Activated CD4-positive, alpha-beta T cell treated with anti-CD3 and anti-CD28 coated beads for 24 hours (primary cell): ENCODE results near the gene FRMD4A.

Experiments used
- DNase-seq, 2 donors: peaks; one replicate each; pipeline ENCODE4 v3.0.0-alpha.2; 2020; ENCODE audit warnings: low read depth in 2 of 2

Gene FRMD4A

GRCh38 chr10:13705526-13706174 is 625.1 kb downstream of the FRMD4A start:
- DNase-seq = no peak

- DNase-seq = no peak
Observed at GRCh38 chr10:13704964-13705363, 625.8 kb downstream of the FRMD4A start.

GRCh38 chr10:13703997-13704536 is 626.7 kb downstream of the FRMD4A start:
- DNase-seq = no peak

DNA sequence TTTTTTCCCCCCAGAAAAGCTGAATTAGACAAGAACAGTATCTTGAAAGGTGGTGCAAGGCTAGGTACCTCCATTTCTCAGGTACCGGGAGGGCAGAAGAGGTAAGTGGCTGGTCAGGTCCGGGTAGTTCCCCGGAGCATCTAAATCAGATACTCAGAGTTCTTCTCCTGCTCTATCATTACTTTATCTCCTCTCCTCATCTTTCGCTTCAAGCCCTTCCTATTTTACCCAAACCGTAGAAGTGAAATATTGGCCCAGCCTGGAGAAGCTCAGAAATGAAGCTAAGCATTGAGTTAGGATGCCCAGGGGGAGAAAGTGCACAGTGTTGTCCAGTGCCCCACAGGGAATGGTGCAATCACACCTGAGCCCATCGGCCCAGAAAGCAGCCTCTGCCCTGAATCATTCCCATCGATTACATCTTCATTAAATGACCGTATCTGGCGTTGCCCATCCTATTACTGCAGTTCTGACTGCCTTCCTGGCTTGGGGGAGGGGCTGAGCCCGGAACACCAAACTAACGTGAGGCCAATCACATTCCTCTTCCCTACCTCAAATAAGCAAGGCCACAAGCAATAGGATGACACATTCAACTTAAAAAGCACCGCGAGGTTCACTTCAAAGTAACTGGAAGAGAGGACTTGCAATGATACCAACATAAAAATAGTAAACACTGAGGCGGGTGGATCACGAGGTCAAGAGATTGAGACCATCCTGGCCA is 627.5 kb downstream of the FRMD4A start:
- DNase-seq = no peak

DNA sequence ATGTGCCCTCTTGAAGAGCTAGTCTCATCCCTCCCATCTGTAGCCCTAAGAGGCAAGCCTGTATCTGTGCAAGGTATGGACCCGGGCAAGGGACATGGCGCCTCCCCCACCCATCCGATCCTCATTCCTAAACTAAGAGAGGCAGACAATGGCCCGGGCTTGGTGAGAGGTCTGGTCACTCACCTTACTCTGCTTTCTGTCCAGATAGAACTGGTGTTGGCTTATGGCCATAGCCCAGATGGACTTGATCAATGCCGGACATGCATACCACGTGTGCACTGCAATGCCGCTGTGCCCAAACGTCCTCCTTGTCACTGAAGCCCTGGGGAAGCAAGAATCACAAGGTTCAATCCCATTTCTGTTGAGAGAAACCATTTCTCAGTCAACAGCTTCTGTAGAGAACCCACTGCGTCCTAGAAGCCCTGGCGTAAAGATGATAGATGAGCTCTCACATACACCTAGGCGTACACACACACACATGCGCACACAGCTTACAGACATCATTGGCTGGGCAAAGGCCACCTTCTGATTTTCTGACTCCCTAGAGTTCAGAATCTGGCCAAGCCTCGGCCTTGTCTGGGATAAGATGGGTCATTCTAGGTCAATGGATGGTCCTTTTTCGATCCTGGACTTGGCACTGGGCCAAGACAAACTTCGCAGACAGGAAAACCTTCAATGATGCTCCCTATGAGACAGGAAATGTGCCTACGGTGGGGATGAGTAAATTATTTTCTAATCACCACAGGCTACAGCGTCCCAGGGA is 629.4 kb downstream of the FRMD4A start:
- DNase-seq = no peak

DNA sequence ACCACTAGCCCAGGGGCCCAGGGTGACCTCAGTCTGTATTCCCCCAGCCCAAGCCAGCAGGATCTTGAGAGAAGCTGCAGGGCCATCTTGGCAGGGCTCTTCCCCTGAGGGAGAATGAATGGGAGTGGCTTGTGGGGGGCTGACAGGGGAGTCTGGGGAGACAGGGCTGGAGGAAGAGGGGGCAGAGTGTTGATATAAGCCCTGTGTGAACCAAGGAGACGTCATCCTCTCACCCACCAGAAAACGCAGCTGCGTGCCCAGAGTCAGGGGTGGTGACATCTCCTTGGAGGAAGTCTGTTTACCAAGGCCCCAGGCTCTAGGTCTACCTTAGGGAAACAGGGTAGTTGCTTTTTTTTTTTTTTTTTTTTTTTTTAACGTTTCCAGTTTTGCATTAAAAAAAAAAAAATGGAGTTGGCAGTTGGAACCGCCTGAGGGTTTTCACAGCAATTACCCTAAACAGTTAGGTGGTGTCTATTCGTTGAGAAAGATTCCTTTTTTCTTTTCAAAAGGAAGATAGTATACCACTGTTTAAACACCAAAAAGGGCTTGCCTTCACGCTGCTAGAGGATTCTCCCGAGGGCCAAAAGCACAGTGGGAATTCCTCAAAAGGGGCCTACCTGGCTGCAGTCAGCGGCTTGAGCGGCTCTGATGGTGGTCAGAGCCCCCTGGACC is 630.1 kb downstream of the FRMD4A start:
- no peak for DNase-seq

DNA sequence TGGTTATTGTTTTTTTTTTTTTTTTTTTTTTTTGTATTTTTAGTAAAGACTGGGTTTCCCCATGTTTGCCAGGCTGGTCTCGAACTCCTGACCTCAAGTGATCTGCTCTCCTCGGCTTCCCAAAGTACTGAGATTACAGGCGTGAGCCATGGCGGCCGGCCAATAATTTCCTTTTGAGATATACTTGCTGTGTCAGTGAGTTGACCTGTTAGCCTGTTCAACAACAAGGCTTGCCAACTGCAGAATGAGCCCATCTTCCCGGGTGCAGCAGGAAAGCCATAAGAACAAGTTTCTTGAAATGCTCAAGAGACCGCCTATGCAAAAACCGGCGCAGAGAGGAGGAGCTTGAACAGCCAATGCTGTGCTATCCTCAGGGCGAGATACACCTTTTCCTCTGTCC is 631.5 kb downstream of the FRMD4A start:
- no peak for DNase-seq

GRCh38 chr10:13698217-13698616 is 632.5 kb downstream of the FRMD4A start:
- DNase-seq = no peak

DNA sequence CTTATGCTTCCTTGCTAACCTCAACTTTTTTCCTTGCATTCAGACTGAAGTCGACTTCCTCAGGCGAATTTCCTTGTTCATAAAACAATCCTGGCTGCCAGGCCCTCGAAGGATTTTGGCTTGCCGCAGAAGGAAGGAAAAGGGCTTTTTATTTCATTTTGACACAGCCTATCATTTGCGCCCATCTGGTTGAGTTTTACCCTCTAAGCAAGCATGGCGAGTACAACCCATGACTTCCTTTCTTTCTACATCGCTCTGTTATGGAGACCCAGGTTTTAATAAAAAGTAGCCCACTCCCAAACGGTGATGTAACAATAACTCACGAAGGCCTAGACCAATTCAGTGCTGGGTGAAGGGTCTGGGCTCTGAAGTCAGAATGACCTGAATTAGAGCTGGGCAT is 634.7 kb downstream of the FRMD4A start:
- no peak for DNase-seq

DNA sequence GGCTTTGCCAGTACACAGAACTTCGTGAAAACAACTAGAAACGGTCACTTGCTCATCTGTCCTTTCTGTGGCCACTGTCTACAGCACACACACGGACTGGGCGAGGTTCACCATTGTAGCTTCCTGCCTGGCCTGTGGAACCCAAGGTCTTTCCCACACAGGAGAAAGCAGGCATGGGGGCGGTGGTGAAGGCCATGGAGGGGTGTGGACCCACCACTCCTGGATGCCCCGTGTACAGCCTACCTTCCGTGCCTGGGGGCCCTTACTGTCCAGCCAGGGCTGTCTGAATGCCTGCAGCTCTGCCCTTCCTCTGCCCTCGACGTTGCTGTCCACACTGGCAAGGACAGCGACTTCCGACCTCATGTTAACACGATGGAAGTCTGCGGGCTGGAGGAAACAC is 635.1 kb downstream of the FRMD4A start:
- DNase-seq = no peak

- DNase-seq = no peak
Observed at GRCh38 chr10:13693783-13694700, 636.7 kb downstream of the FRMD4A start.

DNA sequence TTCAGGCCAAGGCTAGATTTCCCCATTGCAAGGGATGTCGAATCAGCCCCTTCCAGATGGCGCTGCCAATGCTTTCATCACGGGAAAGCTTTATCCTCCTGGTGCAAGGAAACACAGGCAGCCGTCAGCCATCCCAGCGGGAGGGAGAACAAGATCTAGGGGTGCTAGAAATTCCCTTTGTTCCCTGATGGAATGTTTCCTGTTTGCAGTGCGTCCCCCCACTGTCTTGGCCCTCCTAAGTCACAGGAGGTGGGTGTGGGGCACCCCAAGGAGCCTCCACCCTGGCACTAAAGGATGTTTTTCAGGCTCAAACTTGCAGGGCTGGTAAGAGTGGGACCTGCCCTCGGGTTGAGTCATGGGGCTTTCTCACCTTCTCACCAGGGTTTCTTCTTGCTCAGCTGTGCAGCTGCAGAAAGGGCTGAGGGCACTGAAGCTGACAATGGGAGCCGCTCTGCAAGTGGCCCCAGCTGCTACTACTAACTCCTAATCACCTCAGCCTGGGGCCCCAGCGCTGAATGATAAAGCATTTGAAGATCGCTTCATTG is 640.4 kb downstream of the FRMD4A start:
- no peak for DNase-seq

DNA sequence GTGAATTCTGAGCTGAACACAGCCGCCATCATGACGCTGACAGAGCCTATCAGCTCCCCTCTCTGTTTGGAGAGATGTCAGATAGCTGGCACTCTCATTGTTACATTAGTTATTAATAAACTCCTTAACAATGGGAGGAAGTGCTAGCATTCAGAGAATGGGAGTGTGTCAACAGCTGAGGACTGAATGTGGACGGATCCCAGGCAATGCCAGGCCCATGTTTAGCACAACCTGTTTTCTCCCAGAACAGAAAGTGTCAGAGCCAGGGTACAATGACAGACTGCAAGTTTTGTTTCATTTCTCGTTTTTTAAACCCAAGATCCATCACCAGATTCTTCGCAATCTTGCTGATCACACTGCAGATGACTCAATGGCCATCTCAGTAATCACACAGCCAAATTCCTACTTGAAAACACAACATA is 644.4 kb downstream of the FRMD4A start:
- no peak for DNase-seq

DNA sequence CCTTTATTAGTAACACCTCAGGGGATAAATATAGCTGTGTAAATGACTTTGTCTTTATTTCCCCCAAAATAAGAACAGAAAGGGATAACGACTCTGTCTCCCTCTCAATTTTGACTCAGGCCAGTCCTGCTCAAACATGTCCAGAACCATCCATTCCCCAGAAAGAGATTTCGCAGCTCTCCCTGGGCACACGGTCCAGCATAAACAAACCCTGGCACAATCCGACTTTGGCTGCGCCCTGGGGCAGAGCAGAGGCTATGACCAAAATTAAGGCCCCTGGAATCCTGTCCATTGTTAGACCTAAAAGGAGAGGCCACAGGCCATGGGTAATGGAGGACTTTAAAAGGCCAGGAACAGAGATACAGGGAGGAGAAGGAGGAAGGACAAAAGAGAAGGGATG is 644.8 kb downstream of the FRMD4A start:
- DNase-seq = no peak

GRCh38 chr10:13684806-13685482 is 645.8 kb downstream of the FRMD4A start:
- DNase-seq = no peak

DNA sequence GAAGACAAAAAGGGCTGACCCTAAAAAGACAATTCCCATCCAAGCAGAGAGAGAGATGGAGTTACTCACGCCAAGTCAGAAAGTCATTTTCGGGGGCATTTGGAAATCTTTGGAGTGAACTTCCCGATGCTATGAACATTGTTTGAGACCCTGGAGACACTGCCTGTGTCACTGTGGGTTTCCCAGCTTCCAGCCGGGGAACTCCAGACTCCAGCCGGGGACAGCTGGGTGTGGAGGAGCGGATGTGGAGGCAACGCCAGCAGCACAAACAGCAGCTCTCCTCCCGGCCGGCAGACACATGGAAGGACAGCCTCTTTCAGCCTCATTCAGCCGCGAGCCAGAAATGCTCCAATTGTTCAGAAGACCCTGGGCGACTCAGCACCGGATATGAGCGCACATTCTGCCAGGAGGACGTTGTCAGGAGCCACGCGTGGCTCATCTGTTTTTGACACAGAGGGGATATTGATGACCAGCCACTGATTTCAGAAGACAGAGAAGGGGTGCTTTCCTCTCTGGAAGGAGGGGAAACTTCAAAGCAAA is 646.4 kb downstream of the FRMD4A start:
- no peak for DNase-seq

GRCh38 chr10:13683017-13683416 is 647.7 kb downstream of the FRMD4A start:
- no peak for DNase-seq

DNA sequence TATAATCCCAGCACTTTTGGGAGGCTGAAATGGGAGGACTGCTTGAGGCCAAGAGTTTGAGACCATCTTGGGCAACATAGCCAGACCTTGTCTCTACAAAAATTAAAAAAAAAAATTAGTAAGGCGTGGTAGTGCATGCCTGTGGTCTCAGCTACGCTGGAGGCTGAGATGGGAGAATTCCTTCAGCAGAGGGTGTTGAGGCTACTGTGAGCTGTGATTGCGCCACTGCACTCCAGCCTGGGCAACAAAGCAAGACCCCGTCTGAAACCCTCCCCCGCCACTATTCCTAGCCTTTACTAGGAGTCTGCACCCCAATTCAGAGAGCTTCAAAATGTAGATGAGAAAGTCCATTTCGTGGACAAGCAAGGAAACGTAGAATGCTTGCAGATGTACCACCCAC is 648.8 kb downstream of the FRMD4A start:
- DNase-seq = no peak

DNA sequence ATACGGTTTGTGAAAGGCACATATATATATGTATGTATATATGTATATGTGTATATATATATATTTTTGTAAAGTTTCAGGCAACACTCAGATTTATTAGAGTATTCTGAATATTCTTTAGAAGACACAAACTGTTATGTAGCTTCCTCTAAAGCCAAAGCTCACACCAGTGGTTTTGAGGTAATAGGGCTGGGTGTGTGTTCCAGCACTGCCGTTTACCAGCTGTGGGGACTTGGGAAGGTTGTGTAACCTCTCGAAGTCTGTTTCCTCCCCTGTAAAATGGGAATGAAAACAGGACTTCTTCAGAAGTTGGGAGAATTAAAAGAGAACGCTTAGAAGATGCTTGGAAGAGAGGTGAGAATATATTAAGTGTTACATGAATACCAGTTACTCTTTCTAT is 649.2 kb downstream of the FRMD4A start:
- DNase-seq = no peak

DNA sequence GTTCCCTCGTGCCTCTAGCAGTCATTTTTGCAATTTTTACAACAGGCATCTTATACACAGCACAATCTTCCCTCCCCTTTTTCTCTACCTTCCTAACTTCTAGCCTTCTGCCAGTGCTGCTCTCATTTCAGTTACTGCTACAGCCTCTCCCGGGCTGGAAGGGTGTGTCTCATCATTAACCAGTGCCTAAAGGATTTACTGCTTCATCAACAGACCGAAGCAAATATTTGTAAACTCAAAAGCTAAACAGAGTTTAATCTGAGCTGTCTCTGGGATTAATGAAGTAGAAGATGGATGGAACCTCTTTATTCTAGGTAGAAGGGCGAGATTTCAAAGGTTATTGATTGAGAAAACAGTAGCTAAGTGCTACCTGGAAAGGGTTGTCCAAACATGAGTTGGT is 649.6 kb downstream of the FRMD4A start:
- no peak for DNase-seq
